Stimulated activated CD8-positive, alpha-beta memory T cell treated with anti-CD3 and anti-CD28 coated beads, Interleukin-12 subunit alpha, Interleukin-12 subunit beta, amount 100 ng/mL, for 1 hour (primary cell): ENCODE measurements around the gene NOS1.
"Not testable (repeated sequence)": the region's sequence is repeated elsewhere in the genome, so short reads cannot be mapped to it uniquely, and the experiment has no call there.

Experiments used
- DNase-seq: peaks from one replicate; pipeline ENCODE4 v3.0.0-alpha.2; 2020; ENCODE audit warnings: low read depth

NOS1 gene

GRCh38 chr12:117361347-117361751 is at the start of gene NOS1:
Gene NOS1 (minus strand): TSS chr12:117361626. CDS start chr12:117331069, 30,557 bp downstream.
- no peak for DNase-seq

- DNase-seq = no peak
Measured at GRCh38 chr12:117409286-117409685, 47.9 kb upstream of the NOS1 start.

GRCh38 chr12:117408161-117408791 is 46.9 kb upstream of the NOS1 start:
- no peak for DNase-seq

- no peak for DNase-seq
Measured at GRCh38 chr12:117404940-117405339, 43.5 kb upstream of the NOS1 start.

GRCh38 chr12:117404203-117404853 is 42.9 kb upstream of the NOS1 start:
- no peak for DNase-seq

- DNase-seq = no peak
Measured at GRCh38 chr12:117403586-117404139, 42.2 kb upstream of the NOS1 start.

GRCh38 chr12:117402363-117402762 is 40.9 kb upstream of the NOS1 start:
- DNase-seq = no peak

GRCh38 chr12:117400912-117401311 is 39.5 kb upstream of the NOS1 start:
- DNase-seq = no peak

- DNase-seq = not testable (repeated sequence)
Measured at GRCh38 chr12:117398482-117398881, 37.1 kb upstream of the NOS1 start.

- DNase-seq = no peak
Measured at GRCh38 chr12:117395766-117396165, 34.3 kb upstream of the NOS1 start.

GRCh38 chr12:117394491-117394890 is 33.1 kb upstream of the NOS1 start:
- no peak for DNase-seq

GRCh38 chr12:117393656-117394055 is 32.2 kb upstream of the NOS1 start:
- DNase-seq = no peak

- DNase-seq = no peak
Measured at GRCh38 chr12:117390866-117391265, 29.4 kb upstream of the NOS1 start.

- no peak for DNase-seq
Measured at GRCh38 chr12:117388951-117389446, 27.6 kb upstream of the NOS1 start.

- DNase-seq = no peak
Measured at GRCh38 chr12:117387832-117388231, 26.4 kb upstream of the NOS1 start.

- no peak for DNase-seq
Measured at GRCh38 chr12:117384735-117385134, 23.3 kb upstream of the NOS1 start.

GRCh38 chr12:117380083-117380482 is 18.7 kb upstream of the NOS1 start:
- no peak for DNase-seq

- no peak for DNase-seq
Measured at GRCh38 chr12:117377758-117378157, 16.3 kb upstream of the NOS1 start.

- DNase-seq = no peak
Measured at GRCh38 chr12:117370588-117370987, 9.2 kb upstream of the NOS1 start.

GRCh38 chr12:117370000-117370399 is 8.6 kb upstream of the NOS1 start:
- DNase-seq = not testable (repeated sequence)

- DNase-seq = peak; percentile 7
Measured at GRCh38 chr12:117367006-117367638, 5.7 kb upstream of the NOS1 start.

- no peak for DNase-seq
Measured at GRCh38 chr12:117365049-117365616, 3.7 kb upstream of the NOS1 start.
